ENCODE data around the gene GAS2L1.

GRCh38 chr22:29343313-29343805, 36.9 kb downstream of the GAS2L1 start:
- TF ChIP-seq, protein P1, sequence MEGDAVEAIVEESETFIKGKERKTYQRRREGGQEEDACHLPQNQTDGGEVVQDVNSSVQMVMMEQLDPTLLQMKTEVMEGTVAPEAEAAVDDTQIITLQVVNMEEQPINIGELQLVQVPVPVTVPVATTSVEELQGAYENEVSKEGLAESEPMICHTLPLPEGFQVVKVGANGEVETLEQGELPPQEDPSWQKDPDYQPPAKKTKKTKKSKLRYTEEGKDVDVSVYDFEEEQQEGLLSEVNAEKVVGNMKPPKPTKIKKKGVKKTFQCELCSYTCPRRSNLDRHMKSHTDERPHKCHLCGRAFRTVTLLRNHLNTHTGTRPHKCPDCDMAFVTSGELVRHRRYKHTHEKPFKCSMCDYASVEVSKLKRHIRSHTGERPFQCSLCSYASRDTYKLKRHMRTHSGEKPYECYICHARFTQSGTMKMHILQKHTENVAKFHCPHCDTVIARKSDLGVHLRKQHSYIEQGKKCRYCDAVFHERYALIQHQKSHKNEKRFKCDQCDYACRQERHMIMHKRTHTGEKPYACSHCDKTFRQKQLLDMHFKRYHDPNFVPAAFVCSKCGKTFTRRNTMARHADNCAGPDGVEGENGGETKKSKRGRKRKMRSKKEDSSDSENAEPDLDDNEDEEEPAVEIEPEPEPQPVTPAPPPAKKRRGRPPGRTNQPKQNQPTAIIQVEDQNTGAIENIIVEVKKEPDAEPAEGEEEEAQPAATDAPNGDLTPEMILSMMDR (optimal IDR thresholded peaks at IDR 0.05 in 1 of 3, IDR thresholded peaks at IDR 0.05 in 1 of 3, conservative IDR thresholded peaks at IDR 0.05 in 1 of 3; ENCODE audit: extremely low read depth in 1 of 3, insufficient read depth in 2 of 3, low read length in 3 of 3) = no peak
- no peak for TF ChIP-seq EZH2 (IDR thresholded peaks at IDR 0.05; ENCODE audit: low read length)
